Measurements from ENCODE around the gene PVRIG. TPM values are rescaled to one million over a fixed set of nuclear protein-coding genes. Genes with fewer than 3 reads are reported as not detected.

PVRIG gene
- total and polyA plus RNA-seq, 9 donors = 0.12 to 1.7 (median 0.28) TPM; not detected in 2

- no peaks in the 10 kb centered on the region for H3K9me3 ChIP-seq
- DNase-seq = no peak
- H3K27ac ChIP-seq = no peak overlapping the region
- WGBS, 3 donors = 86% methylated on average over 10 of the region's 10 CpGs
- H3K27me3 ChIP-seq = no peaks in the 10 kb centered on the region
- H3K36me3 ChIP-seq = no peaks in the 10 kb centered on the region
- no peak for TF ChIP-seq POLR2A (IDR thresholded peaks at IDR 0.05)
- TF ChIP-seq EP300 (IDR thresholded peaks at IDR 0.05) = no peak
- TF ChIP-seq CTCF (IDR thresholded peaks at IDR 0.05) = no peak
- no peak overlapping the region for H3K4me3 ChIP-seq
- intact Hi-C loops (cut with DNase I) = loop anchor here in 2 of 4 donors (10.0 kb wide), 1 partner anchor 85 kb away; no protein-coding TSS in a partner anchor
- H3K4me1 ChIP-seq (ENCODE audit: insufficient read depth) = peaks cover 2% of the 10 kb centered on the region
Observed at GRCh38 chr7:100219271-100219737, 445 bp upstream of the PVRIG start.

- no peak overlapping the region for H3K4me3 ChIP-seq
Observed at GRCh38 chr7:100220586-100221230, 959 bp downstream of the PVRIG start.

GRCh38 chr7:100221231-100221718 lies 1.5 kb downstream of the PVRIG start:
- H3K27me3 ChIP-seq = no peaks in the 10 kb centered on the region
- no peak for DNase-seq
- no peaks in the 10 kb centered on the region for H3K9me3 ChIP-seq
- intact Hi-C loops (cut with DNase I) = loop anchor here in 1 of 4 donors (5.0 kb wide), 1 partner anchor 89 kb away; no protein-coding TSS in a partner anchor
- TF ChIP-seq POLR2A (IDR thresholded peaks at IDR 0.05) (no peak), CTCF (IDR thresholded peaks at IDR 0.05) (no peak), EP300 (IDR thresholded peaks at IDR 0.05) (no peak)
- H3K36me3 ChIP-seq = no peaks in the 10 kb centered on the region
- no peak overlapping the region for H3K4me3 ChIP-seq
- H3K4me1 ChIP-seq (ENCODE audit: insufficient read depth) = no peaks in the 10 kb centered on the region
- WGBS, 3 donors = 86 to 88% (median 87%) methylated on average over 5 of the region's 5 CpGs
- H3K27ac ChIP-seq = no peak overlapping the region

More at GRCh38 chr7:100220586-100221230, 959 bp downstream of the PVRIG start:
- H3K27me3 ChIP-seq = no peaks in the 10 kb centered on the region
- H3K4me1 ChIP-seq (ENCODE audit: insufficient read depth) = peaks cover 1% of the 10 kb centered on the region
- TF ChIP-seq EP300 (IDR thresholded peaks at IDR 0.05) (no peak), POLR2A (IDR thresholded peaks at IDR 0.05) (no peak), CTCF (IDR thresholded peaks at IDR 0.05) (no peak)
- H3K27ac ChIP-seq = no peak overlapping the region
- no peaks in the 10 kb centered on the region for H3K36me3 ChIP-seq
- WGBS, 3 donors = 77 to 78% (median 77%) methylated on average over 22 of the region's 22 CpGs
- no peaks in the 10 kb centered on the region for H3K9me3 ChIP-seq
- intact Hi-C loops (cut with DNase I) = loop anchor here in 1 of 4 donors (5.0 kb wide), 1 partner anchor 88 kb away; no protein-coding TSS in a partner anchor
- DNase-seq = no peak

GRCh38 chr7:100221767-100222444 lies 2.2 kb downstream of the PVRIG start:
- Histone ChIP-seq H3K9me3 (no peaks in the 10 kb centered on the region), H3K27me3 (no peaks in the 10 kb centered on the region), H3K27ac (no peak overlapping the region), H3K36me3 (no peaks in the 10 kb centered on the region), H3K4me3 (no peak overlapping the region), H3K4me1 (ENCODE audit: insufficient read depth) (no peaks in the 10 kb centered on the region)
- DNase-seq = no peak
- intact Hi-C loops (cut with DNase I) = loop anchor here in 1 of 4 donors (5.0 kb wide), 1 partner anchor 90 kb away; no protein-coding TSS in a partner anchor
- TF ChIP-seq POLR2A (IDR thresholded peaks at IDR 0.05) (no peak), EP300 (IDR thresholded peaks at IDR 0.05) (no peak), CTCF (IDR thresholded peaks at IDR 0.05) (no peak)
- 83 to 90% (median 85%) methylated on average over 14 of the region's 14 CpGs for whole genome bisulfite sequencing, 3 donors
